Panc1 (cell line): Measurements from ENCODE around the gene WIZ. TPM values are rescaled to one million over a fixed set of nuclear protein-coding genes. Genes with fewer than 3 reads are reported as not detected.

Source experiments
- ATAC-seq: fragments of 200-7000 bp; cut with Tn5 transposase; 2 replicates; pipeline ENCODE4 v1.9.1; 2020; ENCODE audit warnings: mild to moderate bottlenecking, moderate library complexity
- BruUV-seq: library from RNA; stranded (reverse); fragments of 400-500 nt; replicated peaks from 2 replicates; lab custom pipeline; 2021; lab: Mats Ljungman, UMichigan
- CTCF ChIA-PET: fragments of 300-600 bp; sonication (Branson Sonifier 250); formaldehyde crosslinking; loops from one replicate; lab custom pipeline; 2022; ENCODE audit warnings: antibody characterized with exemption; lab: Charles Lee
- POLR2A ChIA-PET: fragments of 300-600 bp; sonication (Branson Sonifier 250); formaldehyde crosslinking; loops from one replicate; lab custom pipeline; 2022; ENCODE audit warnings: antibody characterized with exemption; lab: Charles Lee
- DNase-seq: peaks from one replicate; pipeline ENCODE4 v3.0.0-alpha.2; 2010; ENCODE audit warnings: low read depth, low spot score
- H3K27ac ChIP-seq: 2 replicates; pipeline ENCODE4 v1.5.1; 2011; ENCODE audit warnings: mild to moderate bottlenecking, low read length, inconsistent platforms
- H3K27me3 ChIP-seq: fragments of 200-500 bp; sonication (Bioruptor generic); 2 replicates; pipeline ENCODE4 v1.6.0; 2014; ENCODE audit warnings: low read length, inconsistent platforms; ENCODE audit not compliant: control insufficient read depth, insufficient read depth
- H3K36me3 ChIP-seq: fragments of 200-500 bp; sonication (Bioruptor generic); 2 replicates; pipeline ENCODE4 v1.5.1; 2014; ENCODE audit warnings: inconsistent platforms, mild to moderate bottlenecking, low read length, moderate library complexity; ENCODE audit not compliant: control insufficient read depth, insufficient read depth
- H3K4me1 ChIP-seq: 2 replicates; pipeline ENCODE4 v1.5.1; 2011; ENCODE audit warnings: inconsistent platforms, mild to moderate bottlenecking, low read length, moderate library complexity; ENCODE audit not compliant: control insufficient read depth, insufficient read depth
- H3K4me3 ChIP-seq, 2 experiments: 2 replicates each; pipeline ENCODE4 v1.5.1; 2011 to 2012; ENCODE audit warnings: low read depth in 2 of 2, low read length in 2 of 2, mild to moderate bottlenecking in 2 of 2, inconsistent platforms in 1 of 2, moderate library complexity in 1 of 2
- H3K9me3 ChIP-seq: fragments of 200-500 bp; sonication (Bioruptor generic); 2 replicates; pipeline ENCODE4 v1.5.1; 2014; ENCODE audit warnings: low read depth, mild to moderate bottlenecking, inconsistent platforms, low read length, moderate library complexity; ENCODE audit not compliant: control insufficient read depth, insufficient read depth
- CTCF ChIP-seq: fragments of 450-650 bp; IDR thresholded peaks from 2 replicates; pipeline ENCODE4 v1.5.1; 2017; ENCODE audit warnings: mild to moderate bottlenecking
- POLR2AphosphoS5 ChIP-seq: IDR thresholded peaks from 2 replicates; pipeline ENCODE4 v1.6.1; 2012; ENCODE audit warnings: mild to moderate bottlenecking, low read depth, low read length, moderate library complexity
- REST ChIP-seq, 2 experiments: IDR thresholded peaks; 2 replicates each; pipeline ENCODE4 v1.6.1; 2011 to 2012; ENCODE audit warnings: low read depth in 2 of 2, control low read depth in 1 of 2, low read length in 1 of 2, mild to moderate bottlenecking in 1 of 2, moderate library complexity in 1 of 2; ENCODE audit not compliant: insufficient read depth in 1 of 2
- SIN3A ChIP-seq: IDR thresholded peaks from 2 replicates; pipeline ENCODE4 v1.6.1; 2012; ENCODE audit warnings: low read depth, mild to moderate bottlenecking, low read length, moderate library complexity, borderline replicate concordance; ENCODE audit not compliant: insufficient read depth
- TCF7L2 ChIP-seq: IDR thresholded peaks from 2 replicates; pipeline ENCODE4 v1.6.1; 2011; ENCODE audit warnings: mild to moderate bottlenecking, low read depth, low read length, inconsistent platforms
- in situ Hi-C: cut with HindIII; loops from 2 replicates; pipeline ENCODE4 v1.10.0; 2016; ENCODE audit warnings: low sequenced_read_pairs, low pct_unique_long_range_greater_than_20kb
- intact Hi-C: fragments of 100-400 bp; cut with micrococcal nuclease; formaldehyde crosslinking; loops from one replicate; pipeline ENCODE4 v1.10.0; 2022; ENCODE audit not compliant: unreplicated experiment
- total RNA-seq: library from RNA; stranded (reverse); gene quantifications from one replicate; pipeline ENCODE4 v1.2.1, GENCODE V29; 2021; ENCODE audit not compliant: unreplicated experiment

Gene WIZ
- total RNA-seq, 1 experiment from 2014 or later: 41.9 TPM

GRCh38 chr19:15398501-15399233, 51.1 kb downstream of the WIZ start:
- CTCF ChIA-PET: no interaction called here
- no TSS peak for BruUV-seq
- POLR2A ChIA-PET: no interaction called here

GRCh38 chr19:15397782-15398181, 52.0 kb downstream of the WIZ start:
- H3K36me3 ChIP-seq: no peaks in the 10 kb centered on the region; the same call in 1 of the 2 replicates
- in situ Hi-C loops: no loop called here
- no peak for DNase-seq

More at GRCh38 chr19:15398501-15399233, 51.1 kb downstream of the WIZ start:
- Histone ChIP-seq H3K27me3 (no peaks in the 10 kb centered on the region), H3K9me3 (no peaks in the 10 kb centered on the region), H3K36me3 (no peaks in the 10 kb centered on the region), H3K4me3 (no peak overlapping the region), H3K27ac (no peak overlapping the region), H3K4me1 (no peaks in the 10 kb centered on the region)
- ATAC-seq (no peak), DNase-seq (no peak)
- in situ Hi-C loops (no loop called here), intact Hi-C loops (no loop called here)
- TF ChIP-seq TCF7L2 (no peak), POLR2AphosphoS5 (no peak), CTCF (no peak), REST (IDR thresholded peaks at IDR 0.05; ENCODE audit: insufficient read depth in 1 of 2, low read depth in 2 of 2, low read length in 1 of 2) (no peak), SIN3A (no peak)

More at GRCh38 chr19:15397782-15398181, 52.0 kb downstream of the WIZ start:
- Histone ChIP-seq H3K27ac (no peak overlapping the region), H3K4me1 (no peaks in the 10 kb centered on the region), H3K9me3 (no peaks in the 10 kb centered on the region), H3K4me3 (no peak overlapping the region), H3K27me3 (no peaks in the 10 kb centered on the region)
- TF ChIP-seq CTCF (no peak), TCF7L2 (no peak), REST (IDR thresholded peaks at IDR 0.05; ENCODE audit: insufficient read depth in 1 of 2, low read depth in 2 of 2, low read length in 1 of 2) (no peak), POLR2AphosphoS5 (no peak), SIN3A (no peak)
- POLR2A ChIA-PET: no interaction called here
- CTCF ChIA-PET: no interaction called here
- intact Hi-C loops: no loop called here
- no peak for ATAC-seq
- BruUV-seq: no TSS peak
